IPS-15b (cell line): ENCODE data around the gene FGF6.
"Not testable (repeated sequence)": the region's sequence is repeated elsewhere in the genome, so short reads cannot be mapped to it uniquely, and the experiment has no call there.

Experiments
- H3K27me3 ChIP-seq: one replicate; pipeline ENCODE4 v1.6.1; 2013; ENCODE audit warnings: low read length; ENCODE audit not compliant: control insufficient read depth, insufficient read depth
- H3K36me3 ChIP-seq: one replicate; pipeline ENCODE4 v1.6.1; 2013; ENCODE audit warnings: low read length; ENCODE audit not compliant: control insufficient read depth, insufficient read depth
- H3K4me1 ChIP-seq: one replicate; pipeline ENCODE4 v1.6.1; 2013; ENCODE audit warnings: mild to moderate bottlenecking, low read length; ENCODE audit not compliant: control insufficient read depth, insufficient read depth
- H3K4me3 ChIP-seq: one replicate; pipeline ENCODE4 v1.5.1; 2013; ENCODE audit warnings: low read depth, low read length
- H3K9ac ChIP-seq: one replicate; pipeline ENCODE4 v1.6.1; 2013; ENCODE audit warnings: low read depth, mild to moderate bottlenecking, low read length
- H3K9me3 ChIP-seq: one replicate; pipeline ENCODE4 v1.6.1; 2013; ENCODE audit warnings: mild to moderate bottlenecking, low read length; ENCODE audit not compliant: control insufficient read depth, insufficient read depth

FGF6 gene

DNA sequence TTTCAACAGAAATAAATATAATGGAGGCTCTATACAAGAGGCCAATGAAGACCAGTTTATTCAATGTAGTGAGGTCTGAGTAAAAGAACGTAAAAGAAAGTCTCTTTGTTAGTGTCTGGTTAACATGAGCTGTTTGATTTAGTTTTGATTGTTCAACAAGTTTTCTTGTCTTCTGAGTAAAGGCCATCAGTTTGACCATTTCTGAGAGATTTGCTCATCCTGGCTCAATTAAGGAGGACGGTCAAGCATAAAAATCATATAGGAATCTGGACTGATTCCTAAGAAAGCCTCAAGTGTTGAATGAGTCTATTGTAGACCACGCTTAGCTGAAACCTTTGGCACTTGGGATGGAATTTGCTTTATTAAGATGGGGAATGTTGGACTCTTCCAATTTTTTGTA, 33.6 kb downstream of the FGF6 start:
- Histone ChIP-seq H3K4me1 (no peaks in the 10 kb centered on the region), H3K9me3 (no peaks in the 10 kb centered on the region), H3K27me3 (no peaks in the 10 kb centered on the region), H3K36me3 (no peaks in the 10 kb centered on the region), H3K9ac (no peak overlapping the region), H3K4me3 (no peak overlapping the region)

DNA sequence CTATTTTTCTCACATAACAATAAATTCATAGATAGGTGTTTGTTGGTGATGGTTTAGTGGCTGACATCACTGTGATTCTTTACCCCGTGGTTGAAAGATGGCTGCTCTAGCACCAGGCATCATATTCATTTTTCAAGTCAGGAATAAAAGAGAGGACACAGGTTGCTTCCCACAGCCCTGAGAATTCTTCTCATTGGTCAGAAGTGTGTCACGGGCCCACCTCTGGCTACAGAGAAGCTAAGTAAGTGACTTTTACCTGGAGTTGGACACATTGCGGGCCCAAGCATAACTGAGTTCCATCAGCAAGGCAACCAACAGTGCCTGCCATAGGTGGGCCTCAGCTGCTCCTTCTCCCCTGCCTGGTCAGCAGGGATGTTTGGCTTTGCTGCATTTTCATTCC, 38.5 kb downstream of the FGF6 start:
- H3K9me3 ChIP-seq, result no peaks in the 10 kb centered on the region

DNA sequence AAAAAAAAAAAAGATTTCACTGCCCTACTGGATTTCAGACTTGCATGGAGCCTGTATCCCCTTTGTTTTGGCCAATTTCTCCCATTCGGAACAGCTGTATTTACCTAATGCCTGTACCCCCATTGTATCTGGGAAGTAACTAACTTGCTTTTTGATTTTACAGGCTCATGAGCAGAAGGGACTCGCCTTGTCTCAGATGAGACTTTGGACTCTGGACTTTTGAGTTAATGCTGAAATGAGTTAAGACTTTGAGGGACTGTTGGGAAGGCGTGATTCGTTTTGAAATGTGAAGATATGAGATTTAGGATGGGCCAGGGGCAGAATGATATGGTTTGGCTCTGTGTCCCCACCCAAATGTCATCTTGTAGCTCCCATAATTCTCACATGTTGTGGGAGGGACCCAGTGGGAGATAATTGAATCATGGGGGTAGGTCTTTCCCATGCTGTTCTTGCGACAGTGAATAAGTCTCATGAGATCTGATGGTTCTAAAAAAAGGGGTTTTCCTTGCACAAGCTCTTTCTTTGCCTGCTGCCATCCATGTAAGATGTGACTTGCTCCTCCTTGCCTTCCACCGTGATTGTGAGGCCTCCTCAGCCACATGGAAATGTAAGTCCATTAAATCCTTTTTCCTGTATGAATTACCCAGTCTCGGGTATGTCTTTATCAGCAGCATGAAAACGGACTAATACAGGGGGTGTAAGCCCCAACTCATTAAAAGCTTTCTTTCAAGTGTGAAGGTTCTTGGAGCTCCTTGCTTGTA, 40.6 kb downstream of the FGF6 start:
- H3K9me3 ChIP-seq, H3K9ac ChIP-seq, H3K4me3 ChIP-seq, H3K36me3 ChIP-seq, H3K4me1 ChIP-seq, H3K27me3 ChIP-seq: not testable (repeated sequence)

More for the DNA sequence above, 38.5 kb downstream of the FGF6 start:
- Histone ChIP-seq H3K9ac (no peak overlapping the region), H3K4me3 (no peak overlapping the region), H3K4me1 (no peaks in the 10 kb centered on the region), H3K36me3 (peaks cover 2% of the 10 kb centered on the region), H3K27me3 (no peaks in the 10 kb centered on the region)

DNA sequence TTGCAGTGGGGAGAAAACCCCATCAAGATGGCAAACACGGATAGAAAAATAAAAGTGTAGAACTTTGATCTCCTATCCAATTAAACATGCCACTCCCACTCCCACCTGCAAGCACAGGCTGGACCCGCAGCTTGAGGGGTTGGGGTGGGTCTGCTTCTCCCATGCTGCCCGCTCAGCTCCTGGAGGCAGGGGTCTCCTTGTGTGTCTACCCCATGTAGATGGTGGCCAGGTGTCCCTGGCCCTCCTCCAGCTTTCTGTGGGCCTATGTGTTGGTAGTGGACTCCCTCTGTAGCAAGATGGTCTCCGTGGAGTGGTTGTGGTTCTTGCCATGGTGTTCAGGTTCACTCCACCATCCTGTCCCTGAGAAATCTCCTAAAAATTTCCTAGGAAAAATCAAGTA, 42.6 kb downstream of the FGF6 start:
- Histone ChIP-seq H3K9me3 (no peaks in the 10 kb centered on the region), H3K4me3 (no peak overlapping the region), H3K9ac (no peak overlapping the region), H3K36me3 (peaks cover 2% of the 10 kb centered on the region), H3K4me1 (no peaks in the 10 kb centered on the region), H3K27me3 (no peaks in the 10 kb centered on the region)

DNA sequence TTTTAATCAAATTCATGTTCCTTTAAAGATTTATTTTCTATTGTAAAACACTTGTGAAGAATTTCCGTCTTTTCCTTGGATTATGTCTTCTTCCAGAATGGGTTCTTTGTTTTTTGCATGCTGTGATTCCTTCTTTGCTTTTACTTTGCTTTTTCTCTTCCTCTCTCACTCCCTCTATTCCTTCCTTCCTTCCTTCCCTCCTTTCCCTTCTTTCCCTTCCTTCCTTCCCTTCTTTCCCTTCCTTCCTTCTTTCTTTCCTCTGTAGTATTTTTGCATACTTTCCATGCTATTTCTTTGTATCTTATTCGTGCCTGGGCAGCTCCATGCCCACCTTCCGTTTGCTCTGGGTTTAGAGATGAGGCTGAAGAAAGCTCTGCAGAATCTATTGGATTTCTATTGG, 44.5 kb downstream of the FGF6 start:
- no peaks in the 10 kb centered on the region for H3K9me3 ChIP-seq
- H3K4me3 ChIP-seq, result no peak overlapping the region
- no peak overlapping the region for H3K9ac ChIP-seq
- no peaks in the 10 kb centered on the region for H3K4me1 ChIP-seq
- H3K27me3 ChIP-seq, result peaks cover 5% of the 10 kb centered on the region
- H3K36me3 ChIP-seq, result peaks cover 2% of the 10 kb centered on the region

DNA sequence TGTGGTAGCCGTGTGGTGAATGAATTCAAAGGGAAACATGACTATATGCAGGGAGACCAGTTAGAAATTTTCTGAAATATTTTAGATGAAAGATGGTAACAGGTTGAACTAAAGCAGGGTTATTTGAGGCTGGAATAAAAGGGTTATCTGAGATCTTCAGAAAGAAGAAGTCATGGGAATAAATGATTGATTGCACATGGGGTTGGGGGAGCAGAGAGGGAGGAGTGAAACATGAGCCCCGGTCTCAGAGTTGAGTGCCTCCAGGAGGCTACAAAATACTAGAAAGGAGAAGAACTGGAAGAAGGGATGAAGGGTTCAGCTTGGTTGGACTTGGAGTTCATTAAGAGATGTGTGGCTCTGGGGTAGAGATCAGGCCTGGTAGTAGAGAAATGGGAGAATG, 49.8 kb downstream of the FGF6 start:
- H3K9ac ChIP-seq, result no peak overlapping the region
- H3K4me1 ChIP-seq, result no peaks in the 10 kb centered on the region
- peaks cover 6% of the 10 kb centered on the region for H3K27me3 ChIP-seq
- no peak overlapping the region for H3K4me3 ChIP-seq
- H3K9me3 ChIP-seq, result no peaks in the 10 kb centered on the region
- no peaks in the 10 kb centered on the region for H3K36me3 ChIP-seq

DNA sequence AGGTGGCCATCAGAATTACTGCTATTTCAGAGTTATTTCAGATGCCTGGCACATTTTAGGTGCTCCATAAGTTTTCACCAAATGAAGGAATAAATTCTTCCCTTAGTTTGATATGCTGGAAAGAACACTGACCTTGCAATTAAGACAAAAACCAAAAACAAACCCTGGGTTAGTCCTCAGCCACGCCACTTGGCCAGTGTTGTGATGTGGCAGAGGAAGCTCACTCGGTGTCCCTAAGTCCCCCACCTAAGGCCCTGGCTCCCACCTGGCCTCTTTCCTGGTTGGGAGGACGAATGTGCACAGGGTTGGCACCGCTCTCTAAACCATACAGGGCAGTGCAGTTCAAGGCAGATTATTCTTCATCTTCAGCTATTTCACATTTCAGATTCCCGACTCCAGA, 52.4 kb downstream of the FGF6 start:
- Histone ChIP-seq H3K4me1 (no peaks in the 10 kb centered on the region), H3K27me3 (peaks cover 6% of the 10 kb centered on the region), H3K36me3 (no peaks in the 10 kb centered on the region), H3K9me3 (no peaks in the 10 kb centered on the region), H3K4me3 (no peak overlapping the region), H3K9ac (no peak overlapping the region)

DNA sequence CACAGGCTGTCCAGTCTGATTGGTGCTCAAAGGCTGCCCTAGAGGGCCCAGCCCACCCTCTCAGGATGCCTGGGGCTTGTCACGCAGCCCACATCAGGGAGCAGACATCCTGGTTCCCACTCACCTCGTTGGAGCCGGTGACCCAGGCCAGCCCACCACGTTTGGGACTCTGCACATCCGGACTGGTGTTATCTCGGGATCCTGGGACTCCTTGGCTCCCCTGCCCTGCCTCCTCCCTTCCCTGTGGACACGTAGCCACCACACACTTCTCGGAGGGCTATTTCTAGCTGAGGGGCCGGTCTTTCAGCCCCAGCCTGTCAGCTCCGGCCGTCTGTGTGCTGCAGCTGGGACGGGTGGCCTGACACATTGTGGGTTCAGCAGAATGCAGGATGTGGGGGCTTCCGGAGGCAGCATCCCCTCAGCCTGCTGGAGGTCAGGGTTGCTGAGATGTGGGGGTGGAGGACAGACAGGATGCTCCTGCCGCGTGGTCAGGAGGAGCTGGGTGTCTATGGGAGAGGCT, 53.3 kb downstream of the FGF6 start:
- H3K36me3 ChIP-seq, result no peaks in the 10 kb centered on the region
- H3K9me3 ChIP-seq, result no peaks in the 10 kb centered on the region
- no peak overlapping the region for H3K4me3 ChIP-seq
- H3K4me1 ChIP-seq, result no peaks in the 10 kb centered on the region
- no peak overlapping the region for H3K9ac ChIP-seq
- H3K27me3 ChIP-seq, result peaks cover 6% of the 10 kb centered on the region

DNA sequence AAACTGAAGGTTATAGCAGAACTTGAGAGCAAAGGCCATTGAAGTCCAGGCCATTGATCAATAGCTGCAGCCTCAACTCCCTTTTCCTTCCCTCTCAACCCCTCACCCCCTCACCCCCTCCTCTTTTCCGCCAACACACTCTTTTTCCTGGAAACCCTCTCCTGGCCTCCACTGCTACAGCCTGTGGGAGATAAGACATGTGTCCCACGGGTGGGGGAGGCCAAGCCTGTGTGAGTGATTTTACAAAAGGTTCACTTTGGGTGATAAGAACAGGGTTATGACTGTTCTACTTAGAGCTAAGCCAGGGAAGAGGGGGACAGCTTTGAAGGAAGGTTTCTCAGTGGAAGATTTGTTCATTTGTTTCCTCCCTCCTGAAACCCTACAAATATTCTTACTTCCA, 57.0 kb downstream of the FGF6 start:
- no peaks in the 10 kb centered on the region for H3K9me3 ChIP-seq
- H3K27me3 ChIP-seq, result no peaks in the 10 kb centered on the region
- no peak overlapping the region for H3K9ac ChIP-seq
- no peak overlapping the region for H3K4me3 ChIP-seq
- H3K4me1 ChIP-seq, result no peaks in the 10 kb centered on the region
- H3K36me3 ChIP-seq, result no peaks in the 10 kb centered on the region

DNA sequence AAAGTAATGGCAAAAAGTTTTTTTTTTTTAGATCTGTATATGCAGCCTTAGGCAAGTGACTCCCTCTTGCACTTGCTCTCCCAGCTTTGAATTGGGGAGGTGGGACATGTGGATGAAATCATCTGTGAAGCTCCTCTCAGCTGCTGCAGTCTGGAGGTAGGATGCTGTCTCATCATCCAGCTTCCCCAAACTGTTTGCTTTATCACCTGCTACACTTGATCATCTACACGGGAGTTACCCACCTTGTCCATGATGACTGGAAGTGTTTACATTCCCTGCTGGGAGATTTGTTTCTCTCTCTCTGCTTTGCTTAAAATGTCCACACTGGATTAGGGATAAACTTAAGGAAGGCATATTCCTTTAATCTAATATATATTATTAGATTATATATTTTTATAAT, 57.6 kb downstream of the FGF6 start:
- Histone ChIP-seq H3K27me3 (no peaks in the 10 kb centered on the region), H3K9ac (no peak overlapping the region), H3K4me3 (no peak overlapping the region), H3K4me1 (peaks cover 3% of the 10 kb centered on the region), H3K36me3 (no peaks in the 10 kb centered on the region), H3K9me3 (no peaks in the 10 kb centered on the region)

DNA sequence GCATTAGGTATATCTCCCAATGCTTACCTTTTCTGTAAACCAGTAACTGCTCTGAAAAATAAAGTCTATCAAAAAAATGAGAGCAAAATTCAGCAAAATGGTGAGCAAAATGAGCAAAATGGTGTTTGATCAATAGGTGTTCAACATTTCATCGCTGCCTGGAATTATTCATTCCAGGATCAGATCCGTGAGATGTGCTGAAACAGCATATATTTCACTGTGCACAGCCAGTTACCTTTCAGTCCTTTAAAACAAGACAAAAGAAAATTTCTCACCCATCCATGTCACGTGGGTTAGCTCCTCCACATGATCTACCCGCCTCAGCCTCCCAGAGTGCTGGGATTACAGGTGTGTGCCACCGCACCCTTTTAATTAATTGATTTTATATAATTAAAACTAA, 58.0 kb downstream of the FGF6 start:
- Histone ChIP-seq H3K36me3 (no peaks in the 10 kb centered on the region), H3K4me3 (no peak overlapping the region), H3K27me3 (no peaks in the 10 kb centered on the region), H3K9me3 (no peaks in the 10 kb centered on the region), H3K9ac (no peak overlapping the region), H3K4me1 (peaks cover 3% of the 10 kb centered on the region)

DNA sequence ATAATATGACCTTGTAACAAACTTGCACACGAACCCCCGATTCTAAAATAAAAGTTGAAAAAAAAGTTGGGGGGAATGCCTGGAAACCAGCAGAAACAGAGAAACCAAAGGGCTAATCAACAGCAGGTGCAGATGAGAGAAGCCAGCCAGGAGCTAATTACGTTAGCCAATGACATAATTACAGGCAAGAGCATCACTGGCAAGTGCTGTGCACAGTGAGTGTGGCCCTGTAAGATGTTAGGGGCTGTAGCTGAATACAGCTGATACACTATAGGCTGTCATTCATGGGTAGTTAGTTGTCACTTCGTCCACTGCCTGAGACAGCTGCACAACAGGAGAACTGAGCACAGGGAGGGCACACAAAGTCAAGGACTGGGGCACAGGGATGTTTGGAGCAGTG, 58.8 kb downstream of the FGF6 start:
- H3K27me3 ChIP-seq, result no peaks in the 10 kb centered on the region
- no peaks in the 10 kb centered on the region for H3K9me3 ChIP-seq
- H3K9ac ChIP-seq, result no peak overlapping the region
- no peak overlapping the region for H3K4me3 ChIP-seq
- peaks cover 3% of the 10 kb centered on the region for H3K4me1 ChIP-seq
- no peaks in the 10 kb centered on the region for H3K36me3 ChIP-seq
